ENCODE measurements around the gene PSMA3. TPM values are rescaled to one million over a fixed set of nuclear protein-coding genes. Genes with fewer than 3 reads are reported as not detected.

Gene PSMA3
- polyA plus RNA-seq, 1 donor from 2014 or later, result 198 TPM

GRCh38 chr14:58215191-58215914, 29.3 kb upstream of the PSMA3 start:
- TF ChIP-seq EZH2 (IDR thresholded peaks at IDR 0.05; ENCODE audit: borderline replicate concordance, insufficient read depth, low read length, poor library complexity, severe bottlenecking), result no peak
- no peak for TF ChIP-seq SMC3 (conservative IDR thresholded peaks at IDR 0.05; ENCODE audit: poor library complexity)
- no peak for TF ChIP-seq EP300 (conservative IDR thresholded peaks at IDR 0.05; ENCODE audit: poor library complexity, severe bottlenecking)
- TF ChIP-seq MXI1 (conservative IDR thresholded peaks at IDR 0.05; ENCODE audit: poor library complexity, severe bottlenecking), result no peak
- TF ChIP-seq, protein P1, sequence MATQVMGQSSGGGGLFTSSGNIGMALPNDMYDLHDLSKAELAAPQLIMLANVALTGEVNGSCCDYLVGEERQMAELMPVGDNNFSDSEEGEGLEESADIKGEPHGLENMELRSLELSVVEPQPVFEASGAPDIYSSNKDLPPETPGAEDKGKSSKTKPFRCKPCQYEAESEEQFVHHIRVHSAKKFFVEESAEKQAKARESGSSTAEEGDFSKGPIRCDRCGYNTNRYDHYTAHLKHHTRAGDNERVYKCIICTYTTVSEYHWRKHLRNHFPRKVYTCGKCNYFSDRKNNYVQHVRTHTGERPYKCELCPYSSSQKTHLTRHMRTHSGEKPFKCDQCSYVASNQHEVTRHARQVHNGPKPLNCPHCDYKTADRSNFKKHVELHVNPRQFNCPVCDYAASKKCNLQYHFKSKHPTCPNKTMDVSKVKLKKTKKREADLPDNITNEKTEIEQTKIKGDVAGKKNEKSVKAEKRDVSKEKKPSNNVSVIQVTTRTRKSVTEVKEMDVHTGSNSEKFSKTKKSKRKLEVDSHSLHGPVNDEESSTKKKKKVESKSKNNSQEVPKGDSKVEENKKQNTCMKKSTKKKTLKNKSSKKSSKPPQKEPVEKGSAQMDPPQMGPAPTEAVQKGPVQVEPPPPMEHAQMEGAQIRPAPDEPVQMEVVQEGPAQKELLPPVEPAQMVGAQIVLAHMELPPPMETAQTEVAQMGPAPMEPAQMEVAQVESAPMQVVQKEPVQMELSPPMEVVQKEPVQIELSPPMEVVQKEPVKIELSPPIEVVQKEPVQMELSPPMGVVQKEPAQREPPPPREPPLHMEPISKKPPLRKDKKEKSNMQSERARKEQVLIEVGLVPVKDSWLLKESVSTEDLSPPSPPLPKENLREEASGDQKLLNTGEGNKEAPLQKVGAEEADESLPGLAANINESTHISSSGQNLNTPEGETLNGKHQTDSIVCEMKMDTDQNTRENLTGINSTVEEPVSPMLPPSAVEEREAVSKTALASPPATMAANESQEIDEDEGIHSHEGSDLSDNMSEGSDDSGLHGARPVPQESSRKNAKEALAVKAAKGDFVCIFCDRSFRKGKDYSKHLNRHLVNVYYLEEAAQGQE (IDR thresholded peaks at IDR 0.05; ENCODE audit: borderline replicate concordance), result no peak
- TF ChIP-seq CTCF (IDR thresholded peaks at IDR 0.05; ENCODE audit: poor library complexity, severe bottlenecking), result no peak
- TF ChIP-seq RAD21 (conservative IDR thresholded peaks at IDR 0.05), result no peak
- no peak for TF ChIP-seq POLR2AphosphoS5 (IDR thresholded peaks at IDR 0.05)
- TF ChIP-seq TAF1 (IDR thresholded peaks at IDR 0.05; ENCODE audit: low read depth), result no peak
- peaks cover 10% of the 10 kb centered on the region for H3K36me3 ChIP-seq (ENCODE audit: insufficient read depth, low read length)
- H3K4me3 ChIP-seq (ENCODE audit: low read length), result no peak overlapping the region

DNA sequence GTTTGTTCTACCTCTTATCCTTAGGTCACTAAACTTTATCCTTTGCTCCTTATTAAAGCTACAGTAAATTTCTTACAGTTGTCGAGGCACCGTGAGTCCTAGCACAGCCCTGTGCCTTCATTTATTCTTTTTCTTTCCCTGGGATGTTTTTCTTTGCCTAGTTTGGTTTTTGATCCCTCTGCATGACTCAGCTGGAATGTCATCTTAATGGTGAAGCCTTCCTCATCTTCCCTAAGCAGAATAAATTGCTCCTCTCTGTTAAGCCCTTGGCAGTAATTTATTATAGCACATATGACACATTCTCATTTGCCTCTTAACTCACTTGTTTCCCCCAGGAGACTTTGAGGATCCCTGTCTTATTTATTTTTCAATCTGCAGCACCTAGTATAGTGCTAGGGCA, 28.1 kb upstream of the PSMA3 start:
- Histone ChIP-seq H3F3A (ENCODE audit: insufficient read depth, low read length, poor library complexity, severe bottlenecking) (no peaks in the 10 kb centered on the region), H2AFZ (ENCODE audit: low read depth, low read length) (no peak overlapping the region), H3K4me3 (ENCODE audit: low read length) (no peak overlapping the region), H3K27ac (ENCODE audit: low read length) (no peak overlapping the region), H4K20me1 (ENCODE audit: insufficient read depth) (no peaks in the 10 kb centered on the region), H3K36me3 (ENCODE audit: insufficient read depth, low read length) (peaks cover 10% of the 10 kb centered on the region), H3K4me2 (ENCODE audit: low read length) (no peak overlapping the region), H3K27me3 (ENCODE audit: insufficient read depth, low read depth, low read length) (no peaks in the 10 kb centered on the region), H3K9ac (ENCODE audit: low read length) (no peak overlapping the region), H3K9me3 (ENCODE audit: low read length) (no peaks in the 10 kb centered on the region), H3K9me2 (ENCODE audit: insufficient read depth, low read length) (no peaks in the 10 kb centered on the region), H3K79me2 (replicated peaks; ENCODE audit: insufficient read depth, low read length) (no peaks in the 10 kb centered on the region)
- TF ChIP-seq TAF1 (IDR thresholded peaks at IDR 0.05; ENCODE audit: low read depth) (no peak), SMC3 (conservative IDR thresholded peaks at IDR 0.05; ENCODE audit: poor library complexity) (no peak), CTCF (IDR thresholded peaks at IDR 0.05; ENCODE audit: poor library complexity, severe bottlenecking) (no peak), EP300 (conservative IDR thresholded peaks at IDR 0.05; ENCODE audit: poor library complexity, severe bottlenecking) (no peak), MXI1 (conservative IDR thresholded peaks at IDR 0.05; ENCODE audit: poor library complexity, severe bottlenecking) (no peak), RAD21 (conservative IDR thresholded peaks at IDR 0.05) (no peak), POLR2AphosphoS5 (IDR thresholded peaks at IDR 0.05) (no peak), EZH2 (IDR thresholded peaks at IDR 0.05; ENCODE audit: borderline replicate concordance, insufficient read depth, low read length, poor library complexity, severe bottlenecking) (no peak)
- TF ChIP-seq, protein P1 (IDR thresholded peaks at IDR 0.05; ENCODE audit: borderline replicate concordance), result no peak

More at GRCh38 chr14:58215191-58215914, 29.3 kb upstream of the PSMA3 start:
- no peaks in the 10 kb centered on the region for H3K79me2 ChIP-seq (replicated peaks; ENCODE audit: insufficient read depth, low read length)
- H3K9ac ChIP-seq (ENCODE audit: low read length), result no peak overlapping the region
- no peaks in the 10 kb centered on the region for H3F3A ChIP-seq (ENCODE audit: insufficient read depth, low read length, poor library complexity, severe bottlenecking)
- no peak overlapping the region for H2AFZ ChIP-seq (ENCODE audit: low read depth, low read length)
- H4K20me1 ChIP-seq (ENCODE audit: insufficient read depth), result no peaks in the 10 kb centered on the region
- H3K27ac ChIP-seq (ENCODE audit: low read length), result no peak overlapping the region
- H3K27me3 ChIP-seq (ENCODE audit: insufficient read depth, low read depth, low read length), result no peaks in the 10 kb centered on the region
- no peak overlapping the region for H3K4me2 ChIP-seq (ENCODE audit: low read length)
- no peaks in the 10 kb centered on the region for H3K9me2 ChIP-seq (ENCODE audit: insufficient read depth, low read length)
- no peaks in the 10 kb centered on the region for H3K9me3 ChIP-seq (ENCODE audit: low read length)
